Testis (tissue), 5 donors: ENCODE results near the gene CETN3. TPM values are rescaled to one million over a fixed set of nuclear protein-coding genes. Genes with fewer than 3 reads are reported as not detected.

ENCODE experiments used
- DNase-seq: peaks from one replicate; pipeline ENCODE4 v3.0.0-alpha.2; 2019
- H3K27ac ChIP-seq, 2 donors: fragments of 200-600 bp; sonication (generic); one replicate each; pipeline ENCODE4 v1.5.1; 2019
- H3K27me3 ChIP-seq: fragments of 200-600 bp; sonication (generic); one replicate; pipeline ENCODE4 v1.5.1; 2019
- H3K36me3 ChIP-seq: fragments of 200-600 bp; sonication (generic); one replicate; pipeline ENCODE4 v1.5.1; 2017; ENCODE audit warnings: low read depth; ENCODE audit errors: missing control alignments
- H3K4me1 ChIP-seq: fragments of 200-600 bp; sonication (generic); one replicate; pipeline ENCODE4 v1.5.1; 2019
- H3K4me3 ChIP-seq, 2 donors: fragments of 200-600 bp; sonication (generic); one replicate each; pipeline ENCODE4 v1.5.1; 2017 to 2019
- H3K9me3 ChIP-seq: fragments of 200-600 bp; sonication (generic); one replicate; pipeline ENCODE4 v1.5.1; 2017
- CTCF ChIP-seq, 3 experiments: fragments of 450-650 bp in 2 of 3; fragments of 200-600 bp in 1 of 3; sonication (generic) in 1 of 3; IDR thresholded peaks; one replicate each; pipeline ENCODE4 v1.5.1; 2016 to 2019; ENCODE audit warnings: antibody characterized with exemption in 3 of 3, mild to moderate bottlenecking in 2 of 3, moderate library complexity in 1 of 3
- POLR2A ChIP-seq: fragments of 450-650 bp; IDR thresholded peaks from one replicate; pipeline ENCODE4 v1.6.1; 2017; ENCODE audit warnings: antibody characterized with exemption, mild to moderate bottlenecking, moderate library complexity
- WGBS, 2 donors: methylation state at CpG; one replicate each; pipeline ENCODE4 v1.1.5; 2018; 5-methylcytosine and 5-hydroxymethylcytosine counted together
- intact Hi-C: fragments of 100-400 bp; cut with DNase I; formaldehyde crosslinking; loops from one replicate; pipeline ENCODE4 v1.15.1; 2023; ENCODE audit warnings: low total_unique reads
- long read RNA-seq, 2 donors: transcript quantifications; one replicate each; lab custom pipeline, GENCODE V29; 2026
- polyA plus RNA-seq: library from polyadenylated mRNA; stranded (reverse); fragments of 350-450 nt; fragmentation: Illumina TruSeq; extraction: RNeasy Lipid Tissue Mini Kit (QIAGEN cat#74804); gene quantifications from one replicate; pipeline ENCODE4 v1.2.3, GENCODE V29; 2014; ENCODE audit warnings: low read depth, low replicate concordance; ENCODE audit not compliant: insufficient read depth
- total RNA-seq, 2 donors: library from RNA; depleted of rRNA; stranded (reverse); fragments of >200 nt; gene quantifications; one replicate each; pipeline ENCODE4 v1.2.3, GENCODE V29; 2016

CETN3 gene
- total RNA-seq (10 to 100 TPM; 56.7 to 60.9 TPM), polyA plus RNA-seq (353 TPM)
- long read RNA-seq, donor 1, transcript CETN3-204 (4 exons, 867 nt), result minor isoform, 6 of 51 reads
- long read RNA-seq, donor 1, transcript CETN3-201 (5 exons, 2,432 nt), result major isoform, 40 of 51 reads
- long read RNA-seq, donor 1, partial matches to known transcripts, result 0 of 51 reads
- long read RNA-seq, donor 1, other reads (novel, unspliced or antisense), result 0 of 51 reads
- long read RNA-seq, donor 2, transcript CETN3-201 (5 exons, 2,432 nt), result major isoform, 20 of 21 reads
- long read RNA-seq, donor 2, partial matches to known transcripts, result 0 of 21 reads
- long read RNA-seq, donor 2, other reads (novel, unspliced or antisense), result 0 of 21 reads

GRCh38 chr5:90409318-90410177, at the start of gene CETN3:
TSS of gene CETN3 (minus strand) at chr5:90409756. CDS start at chr5:90409661, 95 bp downstream.
- TF ChIP-seq CTCF (IDR thresholded peaks at IDR 0.05) (peak in 1 of 3 experiments; percentile 11), POLR2A (peak; percentile 72)
- DNase-seq, result peak; percentile 98
- Histone ChIP-seq H3K36me3 (no peaks in the 10 kb centered on the region), H3K4me1 (peaks cover 7% of the 10 kb centered on the region), H3K27me3 (no peaks in the 10 kb centered on the region), H3K9me3 (no peaks in the 10 kb centered on the region), H3K27ac (peak within 1 kb of the TSS; percentile 97 to 98), H3K4me3 (peak within 1 kb of the TSS; percentile 88 to 95)
- intact Hi-C loops, result no loop called here
- WGBS, 2 donors, result 0% methylated on average over 45 to 51 of the region's 51 CpGs

- Histone ChIP-seq H3K9me3 (no peaks in the 10 kb centered on the region), H3K36me3 (no peaks in the 10 kb centered on the region), H3K27ac (no peak overlapping the region), H3K4me1 (no peaks in the 10 kb centered on the region), H3K27me3 (no peaks in the 10 kb centered on the region), H3K4me3 (no peak overlapping the region)
- intact Hi-C loops, result no loop called here
- DNase-seq, result no peak
- TF ChIP-seq CTCF (IDR thresholded peaks at IDR 0.05), result no peak
- TF ChIP-seq POLR2A, result no peak
These were observed 37.4 kb upstream of the CETN3 start for GRCh38 chr5:90446961-90447360.

GRCh38 chr5:90440644-90441043, 31.1 kb upstream of the CETN3 start:
- TF ChIP-seq CTCF (IDR thresholded peaks at IDR 0.05) (no peak), POLR2A (no peak)
- Histone ChIP-seq H3K4me3 (no peak overlapping the region), H3K9me3 (no peaks in the 10 kb centered on the region), H3K27ac (no peak overlapping the region), H3K27me3 (no peaks in the 10 kb centered on the region), H3K36me3 (no peaks in the 10 kb centered on the region), H3K4me1 (no peaks in the 10 kb centered on the region)
- intact Hi-C loops, result no loop called here
- 56 to 57% methylated on average over 2 of the region's 2 CpGs for WGBS, 2 donors
- no peak for DNase-seq

GRCh38 chr5:90438100-90438499, 28.5 kb upstream of the CETN3 start:
- Histone ChIP-seq H3K4me1 (no peaks in the 10 kb centered on the region), H3K4me3 (no peak overlapping the region), H3K36me3 (no peaks in the 10 kb centered on the region), H3K27me3 (no peaks in the 10 kb centered on the region), H3K9me3 (no peaks in the 10 kb centered on the region), H3K27ac (no peak overlapping the region)
- TF ChIP-seq CTCF (IDR thresholded peaks at IDR 0.05) (no peak), POLR2A (no peak)
- intact Hi-C loops, result no loop called here
- DNase-seq, result no peak
- 35 to 42% methylated on average over 1 of the region's 1 CpG for WGBS, 2 donors
